T-helper 9 cell (primary cell): ENCODE measurements around the gene CCDC71L.
A peak's percentile ranks its signal among the peaks of the same experiment; 100 is the strongest.
"Not testable (repeated sequence)": the region's sequence is repeated elsewhere in the genome, so short reads cannot be mapped to it uniquely, and the experiment has no call there.

ENCODE experiments used
- DNase-seq: peaks from one replicate; pipeline ENCODE4 v3.0.0-alpha.2; 2020
- total RNA-seq, 2 donors: gene quantifications; one replicate each; lab custom pipeline; 2026; lab: John Stamatoyannopoulos, UW

Gene CCDC71L
- total RNA-seq: 21.7 to 27.6 reads per million in 2 donors

- peak; percentile 78 for DNase-seq
Measured at GRCh38 chr7:106660862-106661720, at the start of gene CCDC71L. Gene CCDC71L, minus strand, starts transcription at chr7:106661158. Its CDS starts 262 bp downstream, at chr7:106660896.

GRCh38 chr7:106709604-106710003, 48.6 kb upstream of the CCDC71L start:
- not testable (repeated sequence) for DNase-seq

DNA sequence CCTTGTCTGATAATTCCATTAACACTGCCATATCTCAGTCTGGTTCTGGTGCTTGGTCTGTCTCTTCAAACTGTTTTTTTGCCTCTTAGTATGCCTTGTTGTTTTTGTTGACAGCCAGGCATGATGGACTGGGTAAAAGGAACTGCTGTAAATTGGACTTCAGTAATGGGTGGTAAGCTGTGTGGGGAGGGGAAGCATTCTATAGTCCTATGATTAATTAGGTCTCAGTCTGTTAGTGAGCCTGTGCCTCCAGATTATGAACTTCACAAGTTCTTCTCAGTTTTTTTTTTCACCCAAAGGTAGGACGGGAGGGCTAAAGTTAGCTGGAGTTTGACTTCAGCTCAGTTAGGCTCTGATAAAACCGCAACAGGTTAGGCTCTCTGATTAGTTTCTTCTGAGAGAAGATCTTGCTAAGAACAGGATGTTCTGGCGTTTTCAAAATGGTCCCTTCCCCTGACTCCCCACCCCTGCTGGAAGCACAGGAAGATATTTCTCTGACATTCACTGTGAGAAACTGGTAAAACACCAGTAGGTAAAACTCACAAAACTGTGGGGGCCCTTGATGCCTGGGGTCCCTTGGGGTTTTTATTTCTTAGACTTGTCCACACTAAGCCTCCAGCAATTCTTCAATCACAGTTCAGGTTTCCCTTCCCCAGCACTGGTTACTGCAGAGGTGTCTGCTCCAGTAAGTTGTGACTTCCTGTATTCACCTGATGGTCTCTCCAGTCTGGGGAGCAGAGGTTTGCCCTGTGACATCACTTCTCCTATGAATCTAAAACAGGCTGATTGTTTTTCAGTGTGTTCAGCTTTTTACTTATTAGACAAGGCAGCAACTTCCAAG, 43.3 kb upstream of the CCDC71L start:
- no peak for DNase-seq

GRCh38 chr7:106693677-106694353, 32.9 kb upstream of the CCDC71L start:
- no peak for DNase-seq

DNA sequence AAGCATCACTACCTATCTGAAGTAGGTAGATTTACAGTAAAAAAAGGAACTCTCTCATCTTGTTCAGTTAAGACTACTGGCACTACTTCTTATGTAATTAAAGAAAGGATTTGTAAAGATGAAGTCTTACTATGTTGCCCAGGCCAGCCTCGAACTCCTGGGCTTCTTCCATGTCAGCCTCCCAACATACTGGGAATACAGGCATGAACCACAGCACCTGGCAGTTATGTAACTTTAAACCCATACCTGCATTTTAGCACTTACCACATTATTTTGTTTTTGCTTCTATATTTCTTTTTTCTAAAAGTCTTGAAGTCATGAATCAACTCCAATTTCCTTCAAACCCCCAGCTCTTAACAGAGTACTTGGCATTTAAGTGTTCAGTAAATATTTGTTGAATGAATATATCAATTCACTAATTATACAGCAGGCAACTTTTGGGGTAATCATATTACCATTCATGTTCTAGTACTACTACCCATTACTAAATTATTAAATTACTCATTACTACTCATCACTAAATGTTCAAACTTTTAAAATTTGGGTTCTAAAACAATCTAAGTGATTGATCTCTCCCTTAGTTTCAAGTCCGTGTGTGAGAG, 31.6 kb upstream of the CCDC71L start:
- DNase-seq: no peak

DNA sequence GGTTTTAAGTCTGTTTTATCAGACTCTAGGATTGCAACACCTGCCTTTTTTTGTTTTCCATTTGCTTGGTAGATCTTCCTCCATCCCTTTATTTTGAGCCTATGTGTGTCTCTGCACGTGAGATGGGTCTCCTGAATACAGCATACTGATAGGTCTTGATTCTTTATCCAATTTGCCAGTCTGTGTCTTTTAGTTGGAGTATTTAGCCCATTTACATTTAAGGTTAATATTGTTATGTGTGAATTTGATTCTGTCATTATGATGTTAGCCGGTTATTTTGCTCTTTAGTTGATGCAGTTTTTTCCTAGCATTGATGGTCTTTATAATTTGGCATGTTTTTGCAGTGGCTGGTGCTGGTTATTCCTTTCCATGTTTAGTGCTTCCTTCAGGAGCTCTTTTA, 27.2 kb upstream of the CCDC71L start:
- DNase-seq: not testable (repeated sequence)

DNA sequence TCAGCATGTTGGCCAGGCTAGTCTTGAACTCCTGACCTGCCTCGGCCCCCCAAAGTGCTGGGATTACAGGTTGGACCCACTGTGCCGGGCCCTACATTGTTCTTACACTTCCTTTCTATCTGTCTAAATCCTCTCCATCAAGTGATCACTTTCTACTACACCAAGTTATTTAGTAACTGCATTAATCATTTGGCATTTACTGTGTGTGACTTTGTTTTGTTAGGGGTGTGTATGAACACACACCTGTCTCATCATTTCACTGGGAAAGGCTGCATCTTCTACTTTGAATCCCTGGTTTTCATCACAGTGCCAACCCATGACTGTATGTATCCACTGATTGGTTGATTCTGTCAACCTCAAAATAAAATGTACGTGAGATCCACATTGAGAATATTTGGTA, 23.0 kb upstream of the CCDC71L start:
- no peak for DNase-seq

- DNase-seq: no peak
Measured at GRCh38 chr7:106681815-106682495, 21.0 kb upstream of the CCDC71L start.

DNA sequence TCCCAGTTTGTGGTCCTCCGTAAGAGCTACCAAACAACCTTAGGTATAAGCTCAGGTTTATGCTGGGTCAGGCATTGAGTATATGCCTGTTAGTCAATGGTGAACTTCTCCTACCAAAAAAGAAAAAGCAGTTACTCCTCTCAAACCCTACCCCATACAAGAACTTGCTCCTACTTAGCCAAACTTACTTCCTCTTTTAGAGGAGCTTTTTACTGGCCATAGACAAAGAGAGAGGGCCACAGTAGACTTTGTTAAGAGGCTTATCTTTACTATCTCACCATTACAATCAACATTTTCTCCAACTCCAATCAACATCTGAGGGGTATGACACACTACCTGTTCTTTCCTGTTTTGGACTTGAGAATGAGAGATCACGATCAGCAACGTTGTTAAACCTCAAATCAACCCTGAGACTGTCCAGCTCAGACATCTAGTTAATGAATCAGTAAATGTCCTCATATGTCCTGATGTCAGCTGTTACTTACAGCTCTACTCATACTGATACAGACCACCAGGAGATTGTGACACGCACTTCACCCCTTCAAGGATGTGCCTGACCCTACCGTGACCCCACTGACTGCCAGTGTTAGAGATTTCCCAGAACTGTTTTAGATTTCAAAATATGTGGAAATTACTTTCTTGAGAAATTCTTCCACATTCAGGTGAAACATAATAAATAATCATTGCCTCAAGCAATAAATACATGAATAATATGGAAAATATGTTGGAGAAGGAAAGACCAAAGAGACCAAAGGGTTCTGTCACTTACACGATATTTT, 18.4 kb upstream of the CCDC71L start:
- no peak for DNase-seq

GRCh38 chr7:106678795-106679152, 17.8 kb upstream of the CCDC71L start:
- DNase-seq: no peak

DNA sequence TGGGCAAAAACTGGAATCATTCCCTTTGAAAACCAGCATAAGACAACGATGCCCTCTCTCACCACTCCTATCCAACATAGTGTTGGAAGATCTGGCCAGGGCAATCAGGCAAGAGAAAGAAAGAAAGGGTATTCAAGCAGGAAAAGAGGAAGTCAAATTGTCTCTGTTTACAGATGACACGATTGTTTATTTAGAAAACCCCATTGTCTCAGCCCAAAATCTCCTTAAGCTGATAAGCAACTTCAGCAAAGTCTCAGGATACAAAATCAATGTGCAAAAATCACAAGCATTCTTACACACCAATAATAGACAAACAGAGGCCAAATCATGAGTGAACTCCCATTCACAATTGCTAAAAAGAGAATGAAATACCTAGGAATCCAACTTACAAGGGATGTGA, 15.5 kb upstream of the CCDC71L start:
- not testable (repeated sequence) for DNase-seq

GRCh38 chr7:106673688-106674087, 12.7 kb upstream of the CCDC71L start:
- DNase-seq: not testable (repeated sequence)

- not testable (repeated sequence) for DNase-seq
Measured at GRCh38 chr7:106671930-106672329, 11.0 kb upstream of the CCDC71L start.

DNA sequence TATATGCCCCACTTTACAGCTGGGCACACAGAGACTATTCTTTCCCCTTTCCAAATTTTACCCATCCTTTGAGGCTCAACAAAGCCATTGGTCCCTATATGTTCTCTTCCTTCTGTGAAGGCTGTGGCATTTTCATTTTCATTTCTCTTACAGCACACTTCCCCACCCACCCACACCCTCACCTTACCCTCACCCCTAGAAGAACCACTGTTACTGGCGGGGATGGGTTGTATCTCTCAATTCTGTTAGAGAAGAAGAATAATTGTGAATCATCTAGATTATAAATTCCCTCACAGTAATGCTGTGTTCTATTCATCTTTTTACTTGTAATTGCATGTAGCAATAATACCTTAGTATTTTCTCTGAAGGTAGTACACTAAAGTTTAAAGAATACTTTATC, 10.2 kb upstream of the CCDC71L start:
- no peak for DNase-seq

- no peak for DNase-seq
Measured at GRCh38 chr7:106668861-106669524, 8.0 kb upstream of the CCDC71L start.

DNA sequence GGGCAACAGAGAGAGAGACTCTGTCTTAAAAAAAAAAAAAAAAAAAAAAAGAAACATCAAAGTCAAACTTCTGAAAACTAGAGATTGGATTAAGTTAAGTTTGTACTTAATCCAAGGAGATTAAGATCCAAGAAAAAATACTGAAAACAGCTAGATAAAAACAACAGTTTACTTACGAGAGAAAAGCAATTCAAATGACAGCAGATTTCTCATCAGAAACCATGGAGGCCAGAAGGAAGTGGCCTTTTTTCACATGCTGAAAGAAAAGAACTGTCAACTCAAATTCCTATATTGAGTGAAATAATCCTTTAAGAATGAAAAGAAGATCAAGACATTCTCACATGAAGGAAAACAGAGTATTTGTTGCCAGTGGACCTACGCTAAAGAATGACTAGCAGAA, 5.4 kb upstream of the CCDC71L start:
- no peak for DNase-seq

DNA sequence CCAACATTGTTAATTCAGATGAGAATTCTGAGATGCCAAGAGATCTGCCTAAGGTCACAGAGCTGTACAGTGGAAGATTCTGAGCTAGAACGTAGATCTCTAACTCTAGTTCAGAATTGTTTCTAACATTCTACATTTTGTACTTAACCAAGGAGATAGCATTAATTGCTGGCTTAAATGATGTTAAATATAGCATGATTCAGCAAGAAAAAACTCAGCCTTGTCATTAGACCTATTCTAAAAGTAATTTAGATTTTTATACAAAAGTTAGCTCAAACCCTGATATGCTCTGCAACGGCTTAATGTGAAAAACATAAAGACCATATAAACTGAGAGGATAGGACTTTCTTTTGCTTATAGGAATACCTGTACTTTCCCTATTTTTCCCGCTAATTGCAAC, 3.4 kb upstream of the CCDC71L start:
- no peak for DNase-seq

DNA sequence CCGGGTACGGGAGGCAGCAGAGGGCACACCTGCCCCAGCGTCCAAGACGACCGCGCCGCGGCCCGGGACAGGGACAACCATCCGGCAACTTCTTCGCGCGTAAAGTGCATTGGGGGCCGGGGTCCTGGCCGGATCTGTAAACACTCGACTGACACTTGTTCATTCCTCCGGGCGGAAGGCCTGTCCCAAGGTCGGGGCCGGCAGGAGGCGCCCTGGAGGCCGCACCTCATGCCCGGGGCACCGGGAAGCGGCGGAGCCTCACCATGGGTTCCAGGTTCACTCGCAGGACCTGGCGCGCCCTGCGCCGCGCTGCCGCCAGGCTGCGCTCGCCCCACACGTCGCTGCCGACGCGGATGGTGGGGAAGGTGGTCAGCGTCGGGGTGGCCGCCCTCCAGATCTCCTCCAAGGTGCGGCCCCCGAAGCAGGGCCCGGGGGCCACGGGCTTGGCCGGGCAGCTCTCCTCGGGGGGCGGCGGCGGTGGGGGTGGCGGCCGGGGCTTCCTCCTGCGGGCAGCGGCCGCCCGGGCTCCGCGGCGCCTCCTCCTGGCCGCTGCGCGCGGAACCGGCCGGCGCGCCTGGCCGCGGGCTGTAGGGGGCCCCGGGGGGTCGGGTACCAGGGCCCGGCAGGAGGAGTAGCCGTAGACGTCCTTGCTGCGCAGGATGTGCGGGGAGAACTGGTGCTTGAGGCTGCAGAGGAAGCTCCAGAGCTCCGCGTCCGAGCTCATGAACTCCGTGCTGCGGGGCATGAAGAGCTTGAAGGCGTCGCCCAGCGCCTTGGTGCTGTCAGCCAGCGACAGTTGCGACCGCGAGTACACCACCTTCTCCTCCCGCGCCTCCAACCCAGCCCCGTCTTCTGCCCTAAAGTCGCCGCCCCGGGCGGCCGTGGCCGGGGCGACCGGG, 746 bp downstream of the CCDC71L start:
- peak; percentile 60 for DNase-seq

GRCh38 chr7:106659166-106659962, 1.6 kb downstream of the CCDC71L start:
- DNase-seq: no peak
